Measurements from ENCODE around the gene SPHK2.
A peak's percentile ranks its signal among the peaks of the same experiment; 100 is the strongest.
"Not testable (repeated sequence)": the region's sequence is repeated elsewhere in the genome, so short reads cannot be mapped to it uniquely, and the experiment has no call there.

The SPHK2 gene

GRCh38 chr19:48637449-48637947, 18.2 kb downstream of the SPHK2 start:
- DNase-seq, result peak; percentile 98

GRCh38 chr19:48637948-48638830, 18.9 kb downstream of the SPHK2 start:
- peak; percentile 84 for DNase-seq

- DNase-seq, result no peak
These were observed 19.6 kb downstream of the SPHK2 start for GRCh38 chr19:48638831-48639381.

- no peak for DNase-seq
These were observed 20.4 kb downstream of the SPHK2 start for GRCh38 chr19:48639483-48640375.

GRCh38 chr19:48641850-48642249, 22.5 kb downstream of the SPHK2 start:
- DNase-seq, result no peak

GRCh38 chr19:48642862-48643261, 23.6 kb downstream of the SPHK2 start:
- DNase-seq, result no peak

GRCh38 chr19:48644355-48644754, 25.0 kb downstream of the SPHK2 start:
- DNase-seq, result no peak

- DNase-seq, result peak; percentile 83
These were observed 25.7 kb downstream of the SPHK2 start for GRCh38 chr19:48644839-48645619.

GRCh38 chr19:48645620-48646000, 26.3 kb downstream of the SPHK2 start:
- DNase-seq, result no peak

- peak; percentile 95 for DNase-seq
These were observed 26.9 kb downstream of the SPHK2 start, which contains the start of gene CA11 for GRCh38 chr19:48646001-48646721. TSS of gene CA11 (minus strand) at chr19:48646187. CDS start at chr19:48645632, 555 bp downstream.

- DNase-seq, result no peak
These were observed 27.5 kb downstream of the SPHK2 start for GRCh38 chr19:48646722-48647216.

GRCh38 chr19:48648134-48648533, 28.8 kb downstream of the SPHK2 start:
- DNase-seq, result no peak

GRCh38 chr19:48650974-48651682, 31.8 kb downstream of the SPHK2 start:
- no peak for DNase-seq

GRCh38 chr19:48651683-48652048, 32.4 kb downstream of the SPHK2 start:
- no peak for DNase-seq

GRCh38 chr19:48654299-48655059, 35.2 kb downstream of the SPHK2 start:
- no peak for DNase-seq

- DNase-seq, result no peak
These were observed 37.7 kb downstream of the SPHK2 start for GRCh38 chr19:48656840-48657474.

GRCh38 chr19:48657828-48658227, 38.5 kb downstream of the SPHK2 start:
- not testable (repeated sequence) for DNase-seq

- no peak for DNase-seq
These were observed 39.2 kb downstream of the SPHK2 start for GRCh38 chr19:48658483-48658882.

GRCh38 chr19:48659768-48660167, 40.5 kb downstream of the SPHK2 start:
- DNase-seq, result peak; percentile 18

All from activated CD4-positive, alpha-beta T cell treated with anti-CD3 and anti-CD28 coated beads, Interleukin-2, Interleukin-6, amounts not matched to agents 100 ng/mL and 50 ng/mL, durations not matched to agents 16 hours and 8 hours (primary cell).